Measurements from ENCODE around the gene MBIP.

The MBIP gene

GRCh38 chr14:36313898-36314297 is 6.5 kb downstream of the MBIP start:
- FAIRE-seq (no peak), DNase-seq (ENCODE audit: insufficient read length, low spot score) (no peak)
- peak; percentile 20 for TF ChIP-seq CTCF (IDR thresholded peaks at IDR 0.05; ENCODE audit: insufficient read depth, missing control alignments)

- FAIRE-seq (no peak), DNase-seq (ENCODE audit: insufficient read length, low spot score) (no peak)
- TF ChIP-seq CTCF (IDR thresholded peaks at IDR 0.05; ENCODE audit: insufficient read depth, missing control alignments), result no peak
Observed at GRCh38 chr14:36313206-36313605, 7.2 kb downstream of the MBIP start.

- no peak for DNase-seq (ENCODE audit: insufficient read length, low spot score)
- TF ChIP-seq CTCF (IDR thresholded peaks at IDR 0.05; ENCODE audit: insufficient read depth, missing control alignments), result no peak
- no peak for FAIRE-seq
Observed at GRCh38 chr14:36306836-36307235, 13.6 kb downstream of the MBIP start.

- DNase-seq (ENCODE audit: insufficient read length, low spot score), result no peak
- no peak for TF ChIP-seq CTCF (IDR thresholded peaks at IDR 0.05; ENCODE audit: insufficient read depth, missing control alignments)
- no peak for FAIRE-seq
Observed at GRCh38 chr14:36304895-36305294, 15.5 kb downstream of the MBIP start.

- no peak for TF ChIP-seq CTCF (IDR thresholded peaks at IDR 0.05; ENCODE audit: insufficient read depth, missing control alignments)
- no peak for DNase-seq (ENCODE audit: insufficient read length, low spot score)
- no peak for FAIRE-seq
Observed at GRCh38 chr14:36303960-36304359, 16.5 kb downstream of the MBIP start.

- DNase-seq (ENCODE audit: insufficient read length, low spot score) (no peak), FAIRE-seq (no peak)
- TF ChIP-seq CTCF (IDR thresholded peaks at IDR 0.05; ENCODE audit: insufficient read depth, missing control alignments), result no peak
Observed at GRCh38 chr14:36302823-36303222, 17.6 kb downstream of the MBIP start.

- no peak for TF ChIP-seq CTCF (IDR thresholded peaks at IDR 0.05; ENCODE audit: insufficient read depth, missing control alignments)
- FAIRE-seq (no peak), DNase-seq (ENCODE audit: insufficient read length, low spot score) (no peak)
Observed at GRCh38 chr14:36301159-36301558, 19.3 kb downstream of the MBIP start.

All from D721Med (cell line).